Activated T-cell treated with anti-CD3 and anti-CD28 coated beads, Interleukin-2, amount 50 U/mL, for 1 hour (primary cell): Measurements from ENCODE around the gene PCDHGA9.
"Not testable (repeated sequence)": the region's sequence is repeated elsewhere in the genome, so short reads cannot be mapped to it uniquely, and the experiment has no call there.

Experiments
- DNase-seq: peaks from one replicate; pipeline ENCODE4 v3.0.0-alpha.2; 2020

PCDHGA9 gene

GRCh38 chr5:141384471-141385267 is 17.9 kb upstream of the PCDHGA9 start:
- DNase-seq: no peak

GRCh38 chr5:141387557-141388311 is 14.8 kb upstream of the PCDHGA9 start, which contains the start of gene PCDHGB4:
Gene PCDHGB4 (plus strand): TSS chr5:141387698. CDS start chr5:141387885, 187 bp downstream.
- DNase-seq: not testable (repeated sequence)

GRCh38 chr5:141388661-141389060 is 13.9 kb upstream of the PCDHGA9 start:
- no peak for DNase-seq

- no peak for DNase-seq
These were observed 13.2 kb upstream of the PCDHGA9 start for GRCh38 chr5:141389153-141390042.

- no peak for DNase-seq
These were observed 10.0 kb upstream of the PCDHGA9 start, which contains the start of gene PCDHGA8 for GRCh38 chr5:141392429-141393198. Gene PCDHGA8 (plus strand): TSS chr5:141392633. CDS start chr5:141392814, 181 bp downstream.

- no peak for DNase-seq
These were observed 9.3 kb upstream of the PCDHGA9 start for GRCh38 chr5:141393267-141393666.

GRCh38 chr5:141394401-141395187 is 8.0 kb upstream of the PCDHGA9 start:
- DNase-seq: not testable (repeated sequence)

- peak; percentile 42 for DNase-seq
These were observed 4.6 kb upstream of the PCDHGA9 start, which contains the start of gene PCDHGB5 for GRCh38 chr5:141397756-141398551. Gene PCDHGB5 (plus strand): TSS chr5:141397947. CDS start chr5:141398128, 181 bp downstream.

GRCh38 chr5:141398608-141399007 is 4.0 kb upstream of the PCDHGA9 start:
- no peak for DNase-seq

- no peak for DNase-seq
These were observed 2.9 kb upstream of the PCDHGA9 start for GRCh38 chr5:141399555-141400258.

- no peak for DNase-seq
These were observed 809 bp downstream of the PCDHGA9 start for GRCh38 chr5:141403387-141403786.

- peak; percentile 36 for DNase-seq
These were observed 5.4 kb downstream of the PCDHGA9 start, which contains the start of gene PCDHGB6 for GRCh38 chr5:141407790-141408505. Gene PCDHGB6 (plus strand): TSS chr5:141408021. CDS start chr5:141408203, 182 bp downstream.

- DNase-seq: no peak
These were observed 7.2 kb downstream of the PCDHGA9 start for GRCh38 chr5:141409598-141410306.

- no peak for DNase-seq
These were observed 9.0 kb downstream of the PCDHGA9 start for GRCh38 chr5:141411575-141411974.

GRCh38 chr5:141412854-141413539 is 10.4 kb downstream of the PCDHGA9 start, which contains the start of gene PCDHGA10:
Gene PCDHGA10 (plus strand): TSS chr5:141412987. CDS start chr5:141413176, 189 bp downstream.
- DNase-seq: peak; percentile 55

- DNase-seq: no peak
These were observed 11.0 kb downstream of the PCDHGA9 start for GRCh38 chr5:141413540-141414069.
